ENCODE data around the gene DDX51. TPM values are rescaled to one million over a fixed set of nuclear protein-coding genes. Genes with fewer than 3 reads are reported as not detected.

Gene DDX51
- total and polyA plus RNA-seq, 2 of the 4 experiments (the other 2 are of a cell fraction) = 3.8 to 14.5 TPM

DNA sequence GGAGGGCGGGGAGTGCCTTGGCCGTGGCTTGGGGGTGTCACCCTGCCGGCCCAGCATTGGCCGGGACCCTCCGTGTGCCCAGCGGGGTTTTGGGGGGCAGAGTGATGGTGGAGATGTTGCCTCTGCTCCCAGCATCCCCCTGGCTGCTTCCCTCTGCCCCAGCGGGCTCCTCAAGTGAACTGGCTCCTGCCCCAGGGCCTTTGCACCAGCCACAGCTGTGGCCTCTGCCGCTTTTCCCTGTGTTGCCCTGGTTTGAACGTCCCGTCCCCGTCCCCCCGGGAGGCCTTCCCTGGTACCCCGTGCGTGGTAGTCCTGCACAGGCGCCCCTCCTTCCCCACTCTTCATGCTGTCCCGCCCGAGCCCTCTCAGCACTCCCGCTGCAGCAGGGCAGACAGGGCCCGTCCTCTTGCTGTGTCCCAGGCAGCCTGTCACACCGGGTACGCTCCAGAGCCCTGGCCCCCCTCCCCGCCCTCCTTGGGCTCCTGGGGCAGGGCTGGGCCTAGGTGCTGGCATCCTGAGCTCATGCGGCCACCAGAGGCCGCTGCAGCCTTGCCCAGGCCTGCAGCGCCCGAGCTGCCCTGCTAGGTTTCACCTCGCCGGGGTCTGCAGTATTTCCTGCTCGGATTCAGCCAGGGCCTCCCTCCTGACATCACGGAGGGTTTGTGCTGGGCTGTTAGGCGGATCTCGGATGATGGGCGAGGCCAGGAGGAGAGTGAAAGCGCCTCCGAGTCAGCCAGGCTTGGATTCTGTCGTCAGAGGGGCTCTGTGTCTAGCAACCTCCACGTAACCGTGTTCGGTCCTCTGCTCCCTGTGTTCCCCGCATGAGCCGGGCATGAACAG is 9.6 kb upstream of the DDX51 start:
- peaks cover 18% of the 10 kb centered on the region for H4K20me1 ChIP-seq (ENCODE audit: insufficient read depth, low read length)
- CTCF ChIA-PET = interaction anchor here (0.7 to 1.3 kb wide), 5 partner anchors 9 to 463 kb away, joined by 3 to 5 read pairs (median 5); no protein-coding TSS in a partner anchor
- H3K9ac ChIP-seq (ENCODE audit: low read depth, low read length) = no peak overlapping the region
- no peak overlapping the region for H3K56ac ChIP-seq (ENCODE audit: extremely low read depth, insufficient read depth, low read length)
- no peaks in the 10 kb centered on the region for H3K79me1 ChIP-seq (ENCODE audit: low read depth in 1 of 2, low read length in 2 of 2)
- dilution Hi-C loops (cut with HindIII; ENCODE audit: low sequenced_read_pairs, unreplicated experiment) = no loop called here
- no peak overlapping the region for H3K4ac ChIP-seq (ENCODE audit: low read depth, low read length)
- H3K23ac ChIP-seq (ENCODE audit: low read depth, low read length) = no peak overlapping the region
- H3K36me3 ChIP-seq (ENCODE audit: control insufficient read depth, insufficient read depth, low read length) = peaks cover 20% of the 10 kb centered on the region
- no peak overlapping the region for H2BK5ac ChIP-seq (ENCODE audit: low read depth, low read length, poor library complexity, severe bottlenecking)
- H2BK120ac ChIP-seq (ENCODE audit: low read depth, low read length) = no peak overlapping the region
- peak overlapping the region; percentile 58 for H2AK9ac ChIP-seq (replicated peaks; ENCODE audit: low read depth, low read length, poor library complexity)
- H4K5ac ChIP-seq (ENCODE audit: low read depth, low read length) = no peak overlapping the region
- no peak overlapping the region for H4K8ac ChIP-seq (ENCODE audit: low read depth in 2 of 2, low read length in 2 of 2)
- peak overlapping the region; percentile 40 for H2AFZ ChIP-seq (replicated peaks; ENCODE audit: low read length, poor library complexity)
- H2BK20ac ChIP-seq (ENCODE audit: low read depth, low read length) = no peak overlapping the region
- BruUV-seq (replicated peaks) = no TSS peak
- no peak overlapping the region for H3K18ac ChIP-seq (ENCODE audit: low read depth, low read length)
- intact Hi-C loops (cut with micrococcal nuclease) = loop anchor here (1.0 to 5.0 kb wide), 4 partner anchors 66 to 464 kb away; partner anchors contain the start of gene P2RX2
- H3K4me2 ChIP-seq (ENCODE audit: low read depth, low read length) = no peak overlapping the region; the same call in 1 of the 2 replicates
- no peak overlapping the region for H3K27ac ChIP-seq (ENCODE audit: insufficient read depth, low read length)
- H3K14ac ChIP-seq (replicated peaks; ENCODE audit: low read depth, low read length) = no peak overlapping the region
- WGBS, 2 experiments (ENCODE audit: extremely low coverage in 2 of 2, insufficient read length in 1 of 2) = 38% methylated on average over 29 of the region's 41 CpGs; no CpG with 5 or more reads in 1 of the 2 experiments
- H3K4me3 ChIP-seq (ENCODE audit: insufficient read depth, low read depth, low read length) = no peak overlapping the region
- no peaks in the 10 kb centered on the region for H3K27me3 ChIP-seq (ENCODE audit: control insufficient read depth, insufficient read depth, low read length)
- H3K9me3 ChIP-seq (ENCODE audit: control insufficient read depth, insufficient read depth, low read length) = no peaks in the 10 kb centered on the region
- no peak overlapping the region for H2AK5ac ChIP-seq (ENCODE audit: low read depth, low read length)
- peak; percentile 61 for DNase-seq
- H3K9me1 ChIP-seq (ENCODE audit: insufficient read depth, low read length) = peaks cover 16% of the 10 kb centered on the region; the same call in 1 of the 2 replicates
- ATAC-seq (ENCODE audit: low read depth) = peak; percentile 99
- H4K91ac ChIP-seq (ENCODE audit: insufficient read depth, low read depth, low read length) = no peak overlapping the region
- H3K4me1 ChIP-seq (ENCODE audit: control insufficient read depth, insufficient read depth, low read length) = no peaks in the 10 kb centered on the region
- POLR2A ChIA-PET (ENCODE audit: unreplicated experiment) = no interaction called here
- no peak overlapping the region for H2BK15ac ChIP-seq (ENCODE audit: low read depth, low read length)
- in situ Hi-C loops (cut with MboI; ENCODE audit: low sequenced_read_pairs) = loop anchor here (5.0 kb wide), 1 partner anchor 264 kb away; no protein-coding TSS in a partner anchor
- TF ChIP-seq SMC3 (IDR thresholded peaks at IDR 0.05; ENCODE audit: low read depth, low read length) (peak; percentile 87), POLR2A (IDR thresholded peaks at IDR 0.05; ENCODE audit: low read depth, low read length) (0 out of 2 replicates have a peak, but pooled peaks have one; percentile 37), FOS (IDR thresholded peaks at IDR 0.05; ENCODE audit: low read depth, low read length) (no peak), RAD21 (IDR thresholded peaks at IDR 0.05; ENCODE audit: low read length) (peak; percentile 97), MAZ (IDR thresholded peaks at IDR 0.05; ENCODE audit: borderline replicate concordance, low read depth, low read length) (peak; percentile 67; the same call in 1 of the 2 replicates), CHD1 (IDR thresholded peaks at IDR 0.05; ENCODE audit: low read depth, low read length) (no peak), RFX5 (IDR thresholded peaks at IDR 0.05; ENCODE audit: low read depth, low read length) (no peak), BHLHE40 (IDR thresholded peaks at IDR 0.05; ENCODE audit: low read depth, low read length) (no peak), MAFK (IDR thresholded peaks at IDR 0.05; ENCODE audit: low read depth, low read length) (no peak), ELK1 (IDR thresholded peaks at IDR 0.05; ENCODE audit: borderline replicate concordance, low read depth, low read length) (no peak), NFE2L2 (IDR thresholded peaks at IDR 0.05; ENCODE audit: low read depth, low read length) (no peak), CEBPB (IDR thresholded peaks at IDR 0.05; ENCODE audit: low read depth, low read length) (no peak)
- TF ChIP-seq, protein P1, sequence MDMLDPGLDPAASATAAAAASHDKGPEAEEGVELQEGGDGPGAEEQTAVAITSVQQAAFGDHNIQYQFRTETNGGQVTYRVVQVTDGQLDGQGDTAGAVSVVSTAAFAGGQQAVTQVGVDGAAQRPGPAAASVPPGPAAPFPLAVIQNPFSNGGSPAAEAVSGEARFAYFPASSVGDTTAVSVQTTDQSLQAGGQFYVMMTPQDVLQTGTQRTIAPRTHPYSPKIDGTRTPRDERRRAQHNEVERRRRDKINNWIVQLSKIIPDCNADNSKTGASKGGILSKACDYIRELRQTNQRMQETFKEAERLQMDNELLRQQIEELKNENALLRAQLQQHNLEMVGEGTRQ (IDR thresholded peaks at IDR 0.05; ENCODE audit: low read depth, low read length) = no peak
- TF ChIP-seq, protein P2, sequence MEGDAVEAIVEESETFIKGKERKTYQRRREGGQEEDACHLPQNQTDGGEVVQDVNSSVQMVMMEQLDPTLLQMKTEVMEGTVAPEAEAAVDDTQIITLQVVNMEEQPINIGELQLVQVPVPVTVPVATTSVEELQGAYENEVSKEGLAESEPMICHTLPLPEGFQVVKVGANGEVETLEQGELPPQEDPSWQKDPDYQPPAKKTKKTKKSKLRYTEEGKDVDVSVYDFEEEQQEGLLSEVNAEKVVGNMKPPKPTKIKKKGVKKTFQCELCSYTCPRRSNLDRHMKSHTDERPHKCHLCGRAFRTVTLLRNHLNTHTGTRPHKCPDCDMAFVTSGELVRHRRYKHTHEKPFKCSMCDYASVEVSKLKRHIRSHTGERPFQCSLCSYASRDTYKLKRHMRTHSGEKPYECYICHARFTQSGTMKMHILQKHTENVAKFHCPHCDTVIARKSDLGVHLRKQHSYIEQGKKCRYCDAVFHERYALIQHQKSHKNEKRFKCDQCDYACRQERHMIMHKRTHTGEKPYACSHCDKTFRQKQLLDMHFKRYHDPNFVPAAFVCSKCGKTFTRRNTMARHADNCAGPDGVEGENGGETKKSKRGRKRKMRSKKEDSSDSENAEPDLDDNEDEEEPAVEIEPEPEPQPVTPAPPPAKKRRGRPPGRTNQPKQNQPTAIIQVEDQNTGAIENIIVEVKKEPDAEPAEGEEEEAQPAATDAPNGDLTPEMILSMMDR (conservative IDR thresholded peaks at IDR 0.05; ENCODE audit: low read depth, low read length) = peak; percentile 93
